H1 (cell line): ENCODE results near the gene KRT83. TPM values are rescaled to one million over a fixed set of nuclear protein-coding genes. Genes with fewer than 3 reads are reported as not detected.

Experiments used
- CTCF ChIA-PET: fragments of 300-600 bp; sonication (Branson Sonifier 250); formaldehyde crosslinking; loops from one replicate; lab custom pipeline; 2021; ENCODE audit not compliant: partially characterized antibody; lab: Charles Lee
- POLR2A ChIA-PET: fragments of 300-600 bp; sonication (Branson Sonifier 250); formaldehyde crosslinking; loops from one replicate; lab custom pipeline; 2021; ENCODE audit warnings: inconsistent platforms; ENCODE audit not compliant: partially characterized antibody; lab: Charles Lee
- DNase-seq, 2 experiments: peaks; one replicate each; pipeline versions ENCODE4 v3.0.0 to v3.0.0-alpha.2; 2010 to 2022; ENCODE audit warnings: low spot score in 2 of 2, low read depth in 1 of 2, mixed read lengths in 1 of 2
- FAIRE-seq: peaks from 2 replicates; lab custom pipeline; 2011; peaks lifted over from hg19 to GRCh38; lab: Jason Lieb, UNC
- H2AFZ ChIP-seq: 2 replicates; pipeline ENCODE4 v1.8.1; 2012; ENCODE audit warnings: low read length, inconsistent platforms
- H2AK5ac ChIP-seq: 2 replicates; pipeline ENCODE4 v1.6.1; 2013; ENCODE audit warnings: low read depth, low read length
- H2BK120ac ChIP-seq: replicated peaks from 2 replicates; pipeline ENCODE3; 2013; ENCODE audit warnings: low read depth, low read length, inconsistent platforms
- H2BK12ac ChIP-seq: 2 replicates; pipeline ENCODE4 v1.6.1; 2013; ENCODE audit warnings: low read depth, low read length
- H2BK15ac ChIP-seq: 2 replicates; pipeline ENCODE4 v1.6.1; 2013; ENCODE audit warnings: low read length
- H2BK20ac ChIP-seq: 2 replicates; pipeline ENCODE4 v1.6.1; 2013; ENCODE audit warnings: low read length
- H2BK5ac ChIP-seq: 2 replicates; pipeline ENCODE4 v1.6.1; 2013; ENCODE audit warnings: low read depth, low read length
- H3K14ac ChIP-seq: 2 replicates; pipeline ENCODE4 v1.6.1; 2013; ENCODE audit warnings: inconsistent platforms; ENCODE audit not compliant: insufficient read length
- H3K18ac ChIP-seq: 2 replicates; pipeline ENCODE4 v1.6.1; 2013; ENCODE audit warnings: low read length; ENCODE audit errors: extremely low read depth
- H3K23ac ChIP-seq: 2 replicates; pipeline ENCODE4 v1.6.1; 2013; ENCODE audit warnings: inconsistent platforms; ENCODE audit not compliant: insufficient read length
- H3K23me2 ChIP-seq: 2 replicates; pipeline ENCODE4 v1.6.1; 2013; ENCODE audit warnings: low read depth, low read length
- H3K27ac ChIP-seq: 2 replicates; pipeline ENCODE4 v1.6.1; 2011; ENCODE audit warnings: low read depth, low read length, inconsistent platforms
- H3K27me3 ChIP-seq, 4 experiments: replicated peaks in 1 of 4; 1 replicate in 1 of 4; 2 replicates in 3 of 4; pipeline versions ENCODE4 v1.6.1 to v1.8.1; 2011 to 2013; ENCODE audit warnings: low read length in 3 of 4, mild to moderate bottlenecking in 3 of 4, inconsistent platforms in 2 of 4, mixed read lengths in 2 of 4, moderate library complexity in 1 of 4; ENCODE audit not compliant: control insufficient read depth in 3 of 4, insufficient read depth in 3 of 4; ENCODE audit errors: extremely low read depth in 1 of 4
- H3K36me3 ChIP-seq, 4 experiments: 2 replicates each; pipeline versions ENCODE4 v1.6.1 to v1.8.1; 2011 to 2013; ENCODE audit warnings: mild to moderate bottlenecking in 4 of 4, low read length in 3 of 4, moderate library complexity in 2 of 4, control low read depth in 1 of 4, inconsistent platforms in 1 of 4; ENCODE audit not compliant: insufficient read depth in 4 of 4, control insufficient read depth in 2 of 4
- H3K4ac ChIP-seq: replicated peaks from 2 replicates; pipeline ENCODE3; 2013; ENCODE audit warnings: low read length, low read depth, mixed read lengths, inconsistent platforms; ENCODE audit not compliant: insufficient read length
- H3K4me1 ChIP-seq, 4 experiments: replicated peaks in 1 of 4; 1 replicate in 1 of 4; 2 replicates in 3 of 4; pipeline versions ENCODE4 v1.6.1 to v1.8.1; 2011 to 2013; ENCODE audit warnings: low read length in 3 of 4, inconsistent platforms in 2 of 4, mixed read lengths in 1 of 4; ENCODE audit not compliant: insufficient read depth in 4 of 4, control insufficient read depth in 3 of 4
- H3K4me2 ChIP-seq, 2 experiments: 2 replicates each; pipeline versions ENCODE4 v1.6.1 to v1.8.1; 2011 to 2013; ENCODE audit warnings: low read depth in 2 of 2, low read length in 2 of 2, control low read depth in 1 of 2, inconsistent platforms in 1 of 2, mild to moderate bottlenecking in 1 of 2; ENCODE audit not compliant: insufficient read depth in 1 of 2
- H3K4me3 ChIP-seq, 4 experiments: fragments of 200-600, 300-600 bp in 1 of 4; sonication (generic), shearing (Covaris generic), sonication (Bioruptor Twin) in 1 of 4; 2 replicates each; pipeline versions ENCODE4 v1.5.1 to v1.8.1; 2011 to 2016; ENCODE audit warnings: low read length in 4 of 4, low read depth in 3 of 4, control low read depth in 2 of 4, inconsistent platforms in 2 of 4, mild to moderate bottlenecking in 2 of 4, mixed read lengths in 1 of 4, moderate library complexity in 1 of 4; ENCODE audit not compliant: insufficient read depth in 2 of 4; ENCODE audit errors: extremely low read depth in 1 of 4
- H3K56ac ChIP-seq: replicated peaks from 2 replicates; pipeline ENCODE3; 2013; ENCODE audit warnings: low read depth, mild to moderate bottlenecking, mixed read lengths, low read length, inconsistent platforms; ENCODE audit not compliant: insufficient read length
- H3K79me1 ChIP-seq: 2 replicates; pipeline ENCODE4 v1.6.1; 2013; ENCODE audit warnings: low read depth, low read length, control low read depth
- H3K79me2 ChIP-seq, 2 experiments: 2 replicates each; pipeline versions ENCODE4 v1.6.1 to v1.8.1; 2012 to 2013; ENCODE audit warnings: low read length in 2 of 2, mild to moderate bottlenecking in 2 of 2, inconsistent platforms in 1 of 2; ENCODE audit not compliant: insufficient read depth in 2 of 2, control insufficient read depth in 1 of 2
- H3K9ac ChIP-seq, 4 experiments: replicated peaks in 1 of 4; 1 replicate in 1 of 4; 2 replicates in 3 of 4; pipeline versions ENCODE4 v1.6.1 to v1.8.1; 2011 to 2013; ENCODE audit warnings: low read depth in 3 of 4, low read length in 3 of 4, control low read depth in 2 of 4, mild to moderate bottlenecking in 2 of 4, moderate library complexity in 2 of 4, inconsistent platforms in 1 of 4; ENCODE audit errors: extremely low read depth in 1 of 4
- H3K9me3 ChIP-seq, 2 experiments: 2 replicates each; pipeline versions ENCODE4 v1.6.1 to v1.8.1; 2012 to 2013; ENCODE audit warnings: mild to moderate bottlenecking in 2 of 2, moderate library complexity in 2 of 2, control low read depth in 1 of 2, inconsistent platforms in 1 of 2, low read depth in 1 of 2, low read length in 1 of 2, mixed read lengths in 1 of 2; ENCODE audit not compliant: insufficient read depth in 2 of 2
- H4K20me1 ChIP-seq, 2 experiments: replicated peaks in 1 of 2; 2 replicates each; pipeline versions ENCODE3 to v1.8.1; 2011 to 2013; ENCODE audit warnings: inconsistent platforms in 2 of 2, low read length in 2 of 2, mild to moderate bottlenecking in 1 of 2; ENCODE audit not compliant: insufficient read depth in 2 of 2, control insufficient read depth in 1 of 2
- H4K5ac ChIP-seq: 2 replicates; pipeline ENCODE4 v1.6.1; 2013; ENCODE audit warnings: low read length, low read depth, mixed read lengths, inconsistent platforms; ENCODE audit not compliant: insufficient read length
- H4K8ac ChIP-seq: 2 replicates; pipeline ENCODE4 v1.8.0; 2013; ENCODE audit warnings: mild to moderate bottlenecking, moderate library complexity, low read length, inconsistent platforms; ENCODE audit not compliant: insufficient read depth; ENCODE audit errors: extremely low read depth
- H4K91ac ChIP-seq: replicated peaks from 2 replicates; pipeline ENCODE3; 2013; ENCODE audit warnings: low read length, mixed read lengths, inconsistent platforms; ENCODE audit not compliant: insufficient read length
- CREB1 ChIP-seq: IDR thresholded peaks from 2 replicates; pipeline ENCODE4 v1.6.1; 2012; ENCODE audit warnings: inconsistent platforms
- EZH2 ChIP-seq: fragments of 200-600 bp; sonication (generic); IDR thresholded peaks from 2 replicates; pipeline ENCODE4 v1.7.1; 2012; ENCODE audit warnings: low read depth, mild to moderate bottlenecking, moderate library complexity, low read length, inconsistent platforms; ENCODE audit not compliant: severe bottlenecking
- GTF2F1 ChIP-seq: IDR thresholded peaks from 2 replicates; pipeline ENCODE4 v1.6.1; 2012; ENCODE audit warnings: low read depth, low read length, improper control_type of control experiment, borderline replicate concordance
- NRF1 ChIP-seq: IDR thresholded peaks from 2 replicates; pipeline ENCODE4 v1.6.1; 2011; ENCODE audit warnings: mild to moderate bottlenecking, low read depth, low read length, improper control_type of control experiment
- POLR2AphosphoS5 ChIP-seq: IDR thresholded peaks from 2 replicates; pipeline ENCODE4 v1.6.1; 2011; ENCODE audit warnings: low read depth, low read length
- SP4 ChIP-seq: IDR thresholded peaks from 2 replicates; pipeline ENCODE4 v1.6.1; 2012; ENCODE audit warnings: low read length, inconsistent platforms
- TEAD4 ChIP-seq: IDR thresholded peaks from 2 replicates; pipeline ENCODE4 v1.6.1; 2012; ENCODE audit warnings: low read depth, low read length, inconsistent platforms, mixed read lengths
- WGBS, 2 experiments: shearing (Covaris generic) in 1 of 2; methylation state at CpG; one replicate each; pipeline versions ENCODE4 v1.1.6 to v1.1.7; 2013 to 2015; ENCODE audit warnings: low lambda C conversion rate in 2 of 2, mixed read lengths in 2 of 2, inconsistent platforms in 1 of 2, low coverage in 1 of 2, missing lambda C conversion rate in 1 of 2; ENCODE audit not compliant: insufficient replicate concordance in 2 of 2, insufficient coverage in 1 of 2, insufficient read length in 1 of 2; ENCODE audit errors: extremely low coverage in 1 of 2, missing lambda C conversion rate in 1 of 2; 5-methylcytosine and 5-hydroxymethylcytosine counted together
- polyA plus RNA-seq, 7 experiments: library from polyadenylated mRNA; depleted of rRNA in 3 of 7; stranded (reverse) in 5 of 7; unstranded in 2 of 7; fragments of >200 nt in 5 of 7; fragments of 200-250 nt in 2 of 7; gene quantifications; 1 replicate in 5 of 7; 2 replicates in 1 of 7; 4 replicates in 1 of 7; pipeline versions ENCODE4 v1.2.1 to v1.2.3, GENCODE V29; 2011 to 2013; ENCODE audit warnings: missing spikeins in 2 of 7, mixed read lengths in 2 of 7
- total RNA-seq: library from RNA; stranded (reverse); fragmentation: NEBNext Ultra II Directional; extraction: Animal tissue kit (Norgen Biotek cat#: 25700); gene quantifications from 2 replicates; pipeline ENCODE4 v1.2.1, GENCODE V29; 2021

The KRT83 gene
- total and polyA plus RNA-seq, 2 of the 8 experiments (the other 6 are each of a cell fraction or from before 2014, with no cell fraction given), result not detected

GRCh38 chr12:52359621-52360061 is 38.4 kb upstream of the KRT83 start:
- no peaks in the 10 kb centered on the region; a peak in 1 of 4 replicates for H3K9me3 ChIP-seq
- H4K8ac ChIP-seq, result no peak overlapping the region
- H4K20me1 ChIP-seq, result no peaks in the 10 kb centered on the region
- H3K9ac ChIP-seq, result no peak overlapping the region
- no peak overlapping the region for H2BK12ac ChIP-seq
- H3K27me3 ChIP-seq, result no peaks in the 10 kb centered on the region
- H3K23ac ChIP-seq, result no peak overlapping the region
- no peaks in the 10 kb centered on the region for H3K23me2 ChIP-seq
- no peaks in the 10 kb centered on the region for H3K36me3 ChIP-seq
- H3K4ac ChIP-seq, result no peak overlapping the region
- no peak overlapping the region for H4K5ac ChIP-seq
- CTCF ChIA-PET, result interaction anchor here (0.8 to 6.7 kb wide), 12 partner anchors 11 to 202 kb away, joined by 3 to 88 read pairs (median 4); no protein-coding TSS in a partner anchor
- no peak overlapping the region for H2BK20ac ChIP-seq
- no peak overlapping the region for H2AFZ ChIP-seq
- H3K4me1 ChIP-seq, result no peaks in the 10 kb centered on the region
- no peaks in the 10 kb centered on the region for H3K79me2 ChIP-seq
- no peak overlapping the region for H2BK5ac ChIP-seq
- POLR2A ChIA-PET, result no interaction called here
- WGBS, 2 experiments, result 88% methylated on average over 5 of the region's 5 CpGs; no CpG with 5 or more reads in 1 of the 2 experiments
- H3K56ac ChIP-seq, result no peak overlapping the region
- H3K14ac ChIP-seq, result no peak overlapping the region
- H2BK15ac ChIP-seq, result no peak overlapping the region
- no peak overlapping the region for H3K18ac ChIP-seq
- H2BK120ac ChIP-seq, result no peak overlapping the region
- FAIRE-seq (no peak), DNase-seq (no peak)
- H2AK5ac ChIP-seq, result no peak overlapping the region
- H3K79me1 ChIP-seq, result no peaks in the 10 kb centered on the region
- H3K27ac ChIP-seq, result no peak overlapping the region
- H3K4me3 ChIP-seq, result no peak overlapping the region
- no peak overlapping the region for H3K4me2 ChIP-seq
- no peak overlapping the region for H4K91ac ChIP-seq
- TF ChIP-seq GTF2F1 (no peak), CREB1 (no peak), SP4 (no peak), NRF1 (no peak), POLR2AphosphoS5 (no peak), TEAD4 (no peak), EZH2 (no peak)
